Hematopoietic multipotent progenitor cell treated with erythropoietin and hydrocortisone succinate and interleukin-3 and kit ligand, for 8 days (in vitro differentiated cells): ENCODE measurements around the gene RSBN1.
"Not testable (repeated sequence)": the region's sequence is repeated elsewhere in the genome, so short reads cannot be mapped to it uniquely, and the experiment has no call there.

ENCODE experiments used
- DNase-seq: peaks from one replicate; pipeline ENCODE4 v3.0.0-alpha.2; 2015

Gene RSBN1

DNA sequence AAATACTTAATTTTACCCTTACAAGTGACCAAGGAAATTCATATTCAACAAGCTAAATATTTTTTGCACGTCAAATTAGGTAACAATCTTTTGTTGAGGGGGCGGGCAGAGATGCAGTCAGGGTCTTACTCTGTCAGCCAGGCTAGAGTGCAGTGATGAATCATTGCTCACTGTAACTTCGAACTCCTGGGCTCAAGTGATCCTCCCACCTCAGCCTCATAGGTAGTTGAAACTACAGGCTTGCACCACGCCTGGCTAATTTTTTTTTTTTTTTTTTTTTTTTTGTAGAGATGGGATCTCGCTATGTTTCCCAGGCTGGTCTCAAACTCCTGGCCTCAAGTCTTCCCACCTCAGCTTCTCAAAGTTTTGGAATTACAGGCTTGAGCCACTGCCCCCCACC lies 79.5 kb downstream of the RSBN1 start:
- no peak for DNase-seq

DNA sequence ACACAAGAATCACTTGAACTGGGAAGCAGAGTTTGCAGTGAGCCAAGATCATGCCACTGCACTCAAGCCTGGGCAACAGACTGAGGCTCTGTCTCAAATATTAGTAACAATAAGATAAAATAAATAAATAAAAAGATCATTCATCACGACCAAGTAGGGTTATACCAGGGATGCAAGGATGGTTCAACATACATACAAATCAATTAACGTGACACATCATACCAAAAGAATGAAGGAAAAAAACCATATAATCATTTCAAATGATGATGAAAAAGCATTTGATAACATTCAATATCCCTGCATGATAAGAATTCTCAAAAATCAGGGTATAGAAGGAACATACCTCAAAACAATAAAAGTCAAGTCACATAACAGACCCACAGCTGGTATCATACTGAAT lies 91.3 kb downstream of the RSBN1 start:
- no peak for DNase-seq

DNA sequence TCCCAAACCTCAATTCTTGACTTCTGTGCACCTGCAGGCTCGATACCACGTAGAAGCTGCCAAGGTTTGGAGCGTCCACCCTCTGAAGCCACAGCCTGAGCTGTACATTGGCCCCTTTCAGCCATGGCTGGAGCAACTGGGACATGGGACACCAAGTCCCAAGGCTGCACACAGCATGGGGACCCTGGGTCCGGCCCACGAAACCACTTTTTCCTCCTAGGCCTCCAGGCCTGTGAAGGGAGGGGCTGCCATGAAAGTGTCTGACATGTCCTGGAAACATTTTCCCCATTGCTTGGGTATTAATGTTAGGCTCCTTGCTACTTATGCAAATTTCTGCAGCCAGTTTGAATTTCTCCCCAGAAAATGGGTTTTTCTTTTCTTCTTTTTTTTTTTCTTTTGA lies 93.7 kb downstream of the RSBN1 start:
- DNase-seq, result not testable (repeated sequence)

DNA sequence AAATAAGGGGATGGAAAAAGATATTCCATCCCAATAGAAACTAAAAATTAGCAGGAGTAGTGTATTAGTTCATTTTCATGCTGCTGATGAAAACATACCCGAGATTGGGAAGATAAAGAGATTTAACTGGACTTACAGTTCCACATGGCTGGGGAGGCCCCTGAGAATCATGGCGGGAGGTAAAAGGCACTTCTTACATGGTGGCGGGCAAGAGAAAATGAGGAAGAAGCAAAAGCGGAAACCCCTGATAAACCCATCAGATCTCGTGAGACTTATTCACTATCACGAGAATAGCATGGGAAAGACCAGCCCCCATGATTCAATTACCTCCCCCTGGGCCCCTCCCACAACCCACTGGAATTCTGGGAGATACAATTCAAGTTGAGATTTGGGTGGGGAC lies 94.8 kb downstream of the RSBN1 start:
- not testable (repeated sequence) for DNase-seq

DNA sequence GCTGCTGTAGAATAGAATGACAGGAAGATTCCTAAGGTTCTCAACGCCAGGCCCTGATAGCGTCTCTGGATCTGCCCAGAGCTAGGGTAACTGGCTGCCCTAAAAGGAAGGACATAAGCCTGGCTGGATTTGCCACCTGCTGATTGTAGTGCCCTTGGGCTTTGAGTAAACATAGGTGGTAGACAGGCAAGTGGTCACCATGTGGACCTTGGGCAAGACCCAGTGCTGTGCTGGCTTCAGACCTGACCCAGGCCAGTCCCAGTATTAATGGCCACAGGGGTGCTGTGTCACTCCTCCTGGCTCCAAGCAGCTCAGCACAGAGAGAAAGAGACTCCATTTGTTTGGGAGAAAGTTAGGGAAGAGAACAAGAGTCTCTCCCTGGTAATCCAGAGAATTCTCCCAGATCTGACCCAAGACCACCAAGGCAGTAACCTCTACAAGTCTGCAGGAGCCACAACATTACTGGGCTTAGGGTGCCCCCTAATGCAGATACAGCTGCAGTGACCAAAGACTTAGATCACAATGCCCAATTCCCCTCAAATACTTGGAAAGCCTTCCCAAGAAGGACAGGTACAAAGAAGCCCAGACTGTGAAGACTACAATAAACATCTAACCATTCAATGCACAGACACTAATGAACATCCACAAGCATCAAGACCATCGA lies 97.5 kb downstream of the RSBN1 start:
- peak; percentile 32 for DNase-seq
